GM12878 (cell line): ENCODE data around the gene RSPH4A. TPM values are rescaled to one million over a fixed set of nuclear protein-coding genes. Genes with fewer than 3 reads are reported as not detected.

Experiments used
- CBX3 ChIP-seq: fragments of 200-600 bp; sonication (generic); IDR thresholded peaks from 2 replicates; pipeline ENCODE4 v1.6.1; 2016; ENCODE audit warnings: low read depth, borderline replicate concordance
- CUX1 ChIP-seq: IDR thresholded peaks from 2 replicates; pipeline ENCODE4 v1.6.1; 2012; ENCODE audit warnings: improper control_type of control experiment, low read depth, low read length; ENCODE audit not compliant: insufficient replicate concordance
- EP300 ChIP-seq, 2 experiments: fragments of 150-350 bp in 1 of 2; IDR thresholded peaks; 2 replicates each; pipeline ENCODE4 v1.6.1; 2011 to 2012; ENCODE audit warnings: low read depth in 2 of 2, low read length in 2 of 2, borderline replicate concordance in 1 of 2, improper control_type of control experiment in 1 of 2, inconsistent platforms in 1 of 2; ENCODE audit not compliant: control insufficient read depth in 1 of 2
- GATAD2B ChIP-seq: fragments of 450-650 bp; conservative IDR thresholded peaks from 2 replicates; pipeline ENCODE4 v1.6.1; 2017; ENCODE audit warnings: low read depth, mild to moderate bottlenecking, moderate library complexity
- IKZF2 ChIP-seq, 2 experiments: fragments of 450-650 bp; IDR thresholded peaks; 2 replicates each; pipeline ENCODE4 v1.6.1; 2017; ENCODE audit warnings: mild to moderate bottlenecking in 2 of 2, moderate library complexity in 2 of 2
- KDM1A ChIP-seq: fragments of 200-600 bp; sonication (generic); IDR thresholded peaks from 2 replicates; pipeline ENCODE4 v1.6.1; 2016; ENCODE audit warnings: borderline replicate concordance
- KLF5 ChIP-seq: fragments of 450-650 bp; IDR thresholded peaks from 2 replicates; pipeline ENCODE4 v1.6.1; 2014; ENCODE audit warnings: mild to moderate bottlenecking; ENCODE audit not compliant: partially characterized antibody
- MEF2B ChIP-seq: fragments of 450-650 bp; IDR thresholded peaks from 2 replicates; pipeline ENCODE4 v1.6.1; 2018; ENCODE audit warnings: mild to moderate bottlenecking, moderate library complexity; ENCODE audit not compliant: partially characterized antibody, poor library complexity, severe bottlenecking
- MXI1 ChIP-seq: fragments of 150-350 bp; IDR thresholded peaks from 2 replicates; pipeline ENCODE4 v1.6.1; 2011; ENCODE audit warnings: low read depth, mild to moderate bottlenecking, inconsistent platforms, low read length, improper control_type of control experiment
- NFXL1 ChIP-seq: fragments of 450-650 bp; IDR thresholded peaks from 2 replicates; pipeline ENCODE4 v1.6.1; 2017; ENCODE audit warnings: antibody characterized with exemption, mild to moderate bottlenecking, borderline replicate concordance
- NRF1 ChIP-seq: conservative IDR thresholded peaks from 2 replicates; pipeline ENCODE4 v1.6.1; 2011; ENCODE audit warnings: mild to moderate bottlenecking, low read depth, low read length, improper control_type of control experiment
- PKNOX1 ChIP-seq: fragments of 450-650 bp; IDR thresholded peaks from 2 replicates; pipeline ENCODE4 v1.6.1; 2016; ENCODE audit warnings: mild to moderate bottlenecking
- RAD21 ChIP-seq: IDR thresholded peaks from 2 replicates; pipeline ENCODE4 v1.6.1; 2011; ENCODE audit warnings: mild to moderate bottlenecking, low read depth, low read length, moderate library complexity; ENCODE audit not compliant: insufficient read depth
- SIX5 ChIP-seq: IDR thresholded peaks from 2 replicates; pipeline ENCODE4 v1.6.1; 2011; ENCODE audit warnings: mild to moderate bottlenecking, low read depth, low read length, moderate library complexity; ENCODE audit not compliant: severe bottlenecking
- SMAD5 ChIP-seq: IDR thresholded peaks from 2 replicates; pipeline ENCODE4 v1.6.1; 2016; ENCODE audit warnings: antibody characterized with exemption, low read depth
- SMARCA5 ChIP-seq: fragments of 450-650 bp; IDR thresholded peaks from 2 replicates; pipeline ENCODE4 v1.6.1; 2017; ENCODE audit warnings: mild to moderate bottlenecking
- SRF ChIP-seq, 2 experiments: IDR thresholded peaks; 2 replicates each; pipeline ENCODE4 v1.6.1; 2011; ENCODE audit warnings: low read depth in 2 of 2, low read length in 2 of 2, mild to moderate bottlenecking in 1 of 2, moderate library complexity in 1 of 2
- SUPT20H ChIP-seq: IDR thresholded peaks from 2 replicates; pipeline ENCODE4 v1.6.1; 2011; ENCODE audit warnings: low read depth, mild to moderate bottlenecking, low read length, moderate library complexity, borderline replicate concordance; ENCODE audit not compliant: control insufficient read depth
- SUZ12 ChIP-seq: fragments of 200-600 bp; sonication (generic); IDR thresholded peaks from one replicate; pipeline ENCODE4 v1.6.1; 2018; ENCODE audit warnings: antibody characterized with exemption, mild to moderate bottlenecking; ENCODE audit not compliant: unreplicated experiment
- TCF7 ChIP-seq: IDR thresholded peaks from 2 replicates; pipeline ENCODE4 v1.6.1; 2014; ENCODE audit warnings: antibody characterized with exemption, borderline replicate concordance
- USF1 ChIP-seq: IDR thresholded peaks from 2 replicates; pipeline ENCODE4 v1.6.1; 2011; ENCODE audit warnings: borderline replicate concordance, low read depth, mild to moderate bottlenecking, moderate library complexity, mixed read lengths, low read length; ENCODE audit not compliant: insufficient read depth; ENCODE audit errors: extremely low read length
- WRNIP1 ChIP-seq: IDR thresholded peaks from 2 replicates; pipeline ENCODE4 v1.6.1; 2011; ENCODE audit warnings: low read depth, low read length, improper control_type of control experiment, borderline replicate concordance
- ZNF622 ChIP-seq: fragments of 450-650 bp; IDR thresholded peaks from 2 replicates; pipeline ENCODE4 v1.6.1; 2017; ENCODE audit warnings: mild to moderate bottlenecking, inconsistent platforms
- polyA plus RNA-seq, 11 experiments: library from polyadenylated mRNA; depleted of rRNA in 4 of 11; unstranded in 6 of 11; stranded (reverse) in 5 of 11; fragments of >200 nt; fragmentation: Nextera tagmentation in 4 of 11; fragmentation: Illumina TruSeq in 1 of 11; extraction: Ambion mirVana in 4 of 11; extraction: Trizol in 1 of 11; gene quantifications; 1 replicate in 1 of 11; 2 replicates in 10 of 11; pipeline versions ENCODE4 v1.2.1 to v1.2.3, GENCODE V29; 2011 to 2016; ENCODE audit warnings: inconsistent platforms in 2 of 11, missing spikeins in 2 of 11, low read depth in 1 of 11
- total RNA-seq, 4 experiments: library from RNA; depleted of rRNA in 3 of 4; stranded (reverse); fragments of >200 nt in 3 of 4; fragmentation: Illumina TruSeq in 1 of 4; extraction: Trizol in 1 of 4; gene quantifications; 2 replicates each; pipeline versions ENCODE4 v1.2.1 to v1.2.3, GENCODE V29; 2013 to 2021

Gene RSPH4A
- total and polyA plus RNA-seq, 10 of the 15 experiments (the other 5 are each of a cell fraction or from before 2014, with no cell fraction given): 0.07 to 0.28 (median 0.21) TPM; not detected in 1

GRCh38 chr6:116680880-116681672 is 64.8 kb downstream of the RSPH4A start, which contains the start of gene KPNA5 (continued):
- no peak for TF ChIP-seq USF1
- TF ChIP-seq CBX3: no peak
- no peak for TF ChIP-seq SRF (IDR thresholded peaks at IDR 0.05; ENCODE audit: low read depth in 2 of 2, low read length in 2 of 2)
- no peak for TF ChIP-seq ZNF622
- no peak for TF ChIP-seq TCF7
- peak; percentile 72 for TF ChIP-seq MEF2B
- peak; percentile 82 for TF ChIP-seq GATAD2B
- no peak for TF ChIP-seq SUZ12
- peak; percentile 61 for TF ChIP-seq KLF5
- TF ChIP-seq PKNOX1: peak; percentile 79
- TF ChIP-seq EP300 (IDR thresholded peaks at IDR 0.05; ENCODE audit: borderline replicate concordance in 1 of 2, control insufficient read depth in 1 of 2, low read depth in 2 of 2, low read length in 2 of 2): no peak
- TF ChIP-seq SIX5: no peak
- TF ChIP-seq SMAD5: peak; percentile 86
- no peak for TF ChIP-seq KDM1A
- TF ChIP-seq NFXL1: no peak
- no peak for TF ChIP-seq SUPT20H
- TF ChIP-seq RAD21: no peak
- TF ChIP-seq SMARCA5: peak; percentile 64
- TF ChIP-seq CUX1: no peak
- TF ChIP-seq NRF1: peak; percentile 15; the same call in 1 of the 2 replicates
- peak; percentile 61 for TF ChIP-seq MXI1
- no peak; a peak in 1 of 4 replicates for TF ChIP-seq IKZF2 (IDR thresholded peaks at IDR 0.05)
- TF ChIP-seq WRNIP1: no peak
